ENCODE results near the gene SLC15A5. TPM values are rescaled to one million over a fixed set of nuclear protein-coding genes. Genes with fewer than 3 reads are reported as not detected.

SLC15A5 gene
- total and polyA plus RNA-seq, 2 of the 8 experiments (the other 6 are each of a cell fraction or from before 2014, with no cell fraction given) = not detected

DNA sequence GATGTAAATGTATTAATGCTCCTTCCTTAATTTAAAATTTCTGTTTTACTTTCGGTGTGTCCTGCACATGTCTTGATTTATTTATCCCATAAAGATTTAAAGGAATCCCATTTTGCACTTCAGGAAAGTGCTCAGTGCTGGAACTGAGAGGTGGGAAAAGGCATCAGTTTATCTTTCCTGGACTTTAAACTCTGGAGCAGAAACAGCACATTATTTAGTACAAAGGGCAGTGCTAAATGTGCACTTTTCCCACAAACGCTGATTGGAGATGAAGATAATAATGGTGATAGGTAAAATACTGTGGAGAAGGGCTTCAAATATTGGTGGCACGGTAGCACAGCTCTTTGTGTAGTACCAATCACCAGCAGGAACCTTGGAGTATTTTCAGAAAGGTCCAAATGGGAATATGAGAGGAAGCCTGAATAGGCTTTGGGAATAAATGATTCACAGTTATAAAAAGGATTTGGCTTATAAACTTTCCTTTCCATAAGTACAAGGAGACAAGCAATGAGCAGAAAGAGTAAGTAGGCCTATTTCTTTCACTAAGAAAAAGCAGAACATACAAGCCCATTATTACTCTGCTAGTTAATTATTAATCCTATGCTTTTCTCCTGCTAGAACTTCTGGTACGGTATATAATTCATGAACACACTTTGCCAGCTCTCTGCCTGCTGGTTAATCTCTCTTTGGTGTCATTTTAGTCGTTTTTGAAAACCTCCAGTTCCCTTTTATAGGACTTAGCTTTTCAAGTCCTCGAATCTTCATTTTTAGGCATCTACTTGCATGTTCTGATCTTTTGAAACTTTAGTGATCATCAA lies 58.3 kb downstream of the SLC15A5 start:
- Histone ChIP-seq H2BK12ac (ENCODE audit: low read depth, low read length) (no peak overlapping the region), H3K14ac (ENCODE audit: insufficient read length) (no peak overlapping the region), H3K23me2 (ENCODE audit: low read depth, low read length) (no peaks in the 10 kb centered on the region), H3K23ac (ENCODE audit: insufficient read length) (no peak overlapping the region), H3K9ac (replicated peaks in 1 of 4; ENCODE audit: extremely low read depth in 1 of 4, low read depth in 3 of 4, low read length in 3 of 4) (no peak overlapping the region), H4K8ac (ENCODE audit: extremely low read depth, insufficient read depth, low read length) (no peak overlapping the region), H2BK20ac (ENCODE audit: low read length) (no peak overlapping the region), H2AK5ac (ENCODE audit: low read depth, low read length) (no peak overlapping the region), H4K20me1 (replicated peaks in 1 of 2; ENCODE audit: control insufficient read depth in 1 of 2, insufficient read depth in 2 of 2, low read length in 2 of 2) (no peaks in the 10 kb centered on the region), H3K4me2 (ENCODE audit: insufficient read depth in 1 of 2, low read depth in 2 of 2, low read length in 2 of 2) (no peak overlapping the region), H2BK5ac (ENCODE audit: low read depth, low read length) (no peak overlapping the region), H3K36me3 (ENCODE audit: control insufficient read depth in 2 of 4, insufficient read depth in 4 of 4, low read length in 3 of 4) (no peaks in the 10 kb centered on the region), H2BK15ac (ENCODE audit: low read length) (no peak overlapping the region), H3K27ac (ENCODE audit: low read depth, low read length) (no peak overlapping the region), H4K91ac (replicated peaks; ENCODE audit: insufficient read length, low read length) (no peak overlapping the region), H4K5ac (ENCODE audit: insufficient read length, low read depth, low read length) (no peak overlapping the region), H3K18ac (ENCODE audit: extremely low read depth, low read length) (no peak overlapping the region), H3K4me1 (replicated peaks in 1 of 4; ENCODE audit: control insufficient read depth in 3 of 4, insufficient read depth in 4 of 4, low read length in 3 of 4) (no peaks in the 10 kb centered on the region), H3K79me1 (ENCODE audit: low read depth, low read length) (no peaks in the 10 kb centered on the region), H2BK120ac (replicated peaks; ENCODE audit: low read depth, low read length) (no peak overlapping the region), H2AFZ (ENCODE audit: low read length) (no peak overlapping the region), H3K79me2 (ENCODE audit: control insufficient read depth in 1 of 2, insufficient read depth in 2 of 2, low read length in 2 of 2) (no peaks in the 10 kb centered on the region), H3K56ac (replicated peaks; ENCODE audit: insufficient read length, low read depth, low read length) (no peak overlapping the region), H3K4me3 (ENCODE audit: extremely low read depth in 1 of 4, insufficient read depth in 2 of 4, low read depth in 3 of 4, low read length in 4 of 4) (no peak overlapping the region; a peak in 1 of 8 replicates), H3K27me3 (replicated peaks in 1 of 4; ENCODE audit: control insufficient read depth in 3 of 4, extremely low read depth in 1 of 4, insufficient read depth in 3 of 4, low read length in 3 of 4) (peaks cover 0 to 1% (median 0%) of the 10 kb centered on the region in 4 experiments; a peak in 1 of 7 replicates), H3K4ac (replicated peaks; ENCODE audit: insufficient read length, low read depth, low read length) (no peak overlapping the region), H3K9me3 (ENCODE audit: insufficient read depth in 2 of 2, low read depth in 1 of 2, low read length in 1 of 2) (no peaks in the 10 kb centered on the region; a peak in 1 of 4 replicates)
- POLR2A ChIA-PET (ENCODE audit: partially characterized antibody) = no interaction called here
- DNase-seq (ENCODE audit: low read depth in 1 of 2, low spot score in 2 of 2) (no peak), FAIRE-seq (no peak)
- CTCF ChIA-PET (ENCODE audit: partially characterized antibody) = interaction anchor here (1.9 kb wide), 1 partner anchor 52 kb away, joined by 5 read pairs; no protein-coding TSS in a partner anchor
- WGBS, 2 experiments (ENCODE audit: extremely low coverage in 1 of 2, insufficient coverage in 1 of 2, insufficient read length in 1 of 2, insufficient replicate concordance in 2 of 2, low coverage in 1 of 2, low lambda C conversion rate in 2 of 2, missing lambda C conversion rate in 1 of 2) = 92% methylated on average over 6 of the region's 6 CpGs; no CpG with 5 or more reads in 1 of the 2 experiments
- TF ChIP-seq BACH1 (IDR thresholded peaks at IDR 0.05; ENCODE audit: low read length) (no peak), SAP30 (IDR thresholded peaks at IDR 0.05; ENCODE audit: insufficient read depth, insufficient replicate concordance, low read length) (no peak), RFX5 (IDR thresholded peaks at IDR 0.05; ENCODE audit: borderline replicate concordance, low read depth, low read length) (no peak), TCF12 (IDR thresholded peaks at IDR 0.05; ENCODE audit: low read depth, low read length) (no peak), SIRT6 (IDR thresholded peaks at IDR 0.05; ENCODE audit: low read length) (no peak), HDAC6 (IDR thresholded peaks at IDR 0.05; ENCODE audit: low read depth, low read length) (no peak), CBX8 (IDR thresholded peaks at IDR 0.05; ENCODE audit: borderline replicate concordance, low read depth, low read length) (no peak), CHD1 (IDR thresholded peaks at IDR 0.05; ENCODE audit: low read depth, low read length) (no peak), SP2 (IDR thresholded peaks at IDR 0.05; ENCODE audit: low read length) (no peak)
- TF ChIP-seq, protein P1, sequence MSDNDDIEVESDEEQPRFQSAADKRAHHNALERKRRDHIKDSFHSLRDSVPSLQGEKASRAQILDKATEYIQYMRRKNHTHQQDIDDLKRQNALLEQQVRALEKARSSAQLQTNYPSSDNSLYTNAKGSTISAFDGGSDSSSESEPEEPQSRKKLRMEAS (IDR thresholded peaks at IDR 0.05) = no peak

Data from H1 (cell line).